DMS53 treated with DMSO at 0.1 percent for 48 hours (cell line): ENCODE data around the gene SLC18B1.
"Not testable (repeated sequence)": the region's sequence is repeated elsewhere in the genome, so short reads cannot be mapped to it uniquely, and the experiment has no call there.

Experiments used
- DNase-seq: peaks from one replicate; lab custom pipeline; 2025; ENCODE audit not compliant: unreplicated experiment; lab: John Stamatoyannopoulos, UW

SLC18B1 gene

GRCh38 chr6:132800656-132801055 lies 2.2 kb upstream of the SLC18B1 start:
- no peak for DNase-seq

GRCh38 chr6:132798869-132799538 lies 567 bp upstream of the SLC18B1 start:
- peak; percentile 78 for DNase-seq

- DNase-seq = no peak
These were observed 3.0 kb downstream of the SLC18B1 start for GRCh38 chr6:132795461-132795860.

GRCh38 chr6:132792510-132792909 lies 5.9 kb downstream of the SLC18B1 start:
- no peak for DNase-seq

GRCh38 chr6:132790450-132790849 lies 8.0 kb downstream of the SLC18B1 start:
- DNase-seq = no peak

- no peak for DNase-seq
These were observed 9.1 kb downstream of the SLC18B1 start for GRCh38 chr6:132789396-132789776.

GRCh38 chr6:132788658-132789395 lies 9.6 kb downstream of the SLC18B1 start:
- no peak for DNase-seq

- no peak for DNase-seq
These were observed 12.5 kb downstream of the SLC18B1 start for GRCh38 chr6:132785936-132786335.

- DNase-seq = no peak
These were observed 17.6 kb downstream of the SLC18B1 start for GRCh38 chr6:132780770-132781371.

- DNase-seq = not testable (repeated sequence)
These were observed 20.6 kb downstream of the SLC18B1 start for GRCh38 chr6:132777881-132778280.

- DNase-seq = peak; percentile 25
These were observed 30.4 kb downstream of the SLC18B1 start for GRCh38 chr6:132768051-132768517.

- DNase-seq = no peak
These were observed 32.9 kb downstream of the SLC18B1 start for GRCh38 chr6:132765560-132765959.

- DNase-seq = no peak
These were observed 34.1 kb downstream of the SLC18B1 start for GRCh38 chr6:132764370-132764769.

- DNase-seq = no peak
These were observed 35.2 kb downstream of the SLC18B1 start for GRCh38 chr6:132763269-132763668.

- DNase-seq = no peak
These were observed 38.2 kb downstream of the SLC18B1 start for GRCh38 chr6:132760256-132760655.

- DNase-seq = no peak
These were observed 39.7 kb downstream of the SLC18B1 start for GRCh38 chr6:132758689-132759088.

GRCh38 chr6:132752255-132752654 lies 46.2 kb downstream of the SLC18B1 start:
- DNase-seq = no peak

GRCh38 chr6:132751828-132752227 lies 46.6 kb downstream of the SLC18B1 start:
- DNase-seq = no peak

GRCh38 chr6:132751306-132751705 lies 47.1 kb downstream of the SLC18B1 start:
- DNase-seq = no peak

- no peak for DNase-seq
These were observed 47.8 kb downstream of the SLC18B1 start for GRCh38 chr6:132750455-132751248.

GRCh38 chr6:132749111-132749510 lies 49.3 kb downstream of the SLC18B1 start:
- DNase-seq = no peak
